Trophoblast cell (in vitro differentiated cells and primary cell): Measurements from ENCODE around the gene SIGLECL1.

Experiments
- DNase-seq, 2 donors: peaks; one replicate each; pipeline ENCODE4 v3.0.0-alpha.2; 2016
- H2AFZ ChIP-seq: 2 replicates; pipeline ENCODE4 v1.6.1; 2013; ENCODE audit warnings: low read length, moderate library complexity, mild to moderate bottlenecking; ENCODE audit not compliant: insufficient read depth, poor library complexity
- H2AK5ac ChIP-seq: 2 replicates; pipeline ENCODE4 v1.6.1; 2013; ENCODE audit warnings: mild to moderate bottlenecking, low read length
- H2BK120ac ChIP-seq: 2 replicates; pipeline ENCODE4 v1.6.1; 2013; ENCODE audit warnings: low read length, mild to moderate bottlenecking, moderate library complexity; ENCODE audit not compliant: insufficient read depth, poor library complexity
- H2BK12ac ChIP-seq: 2 replicates; pipeline ENCODE4 v1.6.1; 2013; ENCODE audit warnings: mild to moderate bottlenecking, low read length, moderate library complexity
- H2BK5ac ChIP-seq: 2 replicates; pipeline ENCODE4 v1.6.1; 2013; ENCODE audit warnings: low read length, low read depth, moderate library complexity, mild to moderate bottlenecking; ENCODE audit not compliant: poor library complexity
- H3K14ac ChIP-seq: 2 replicates; pipeline ENCODE4 v1.6.1; 2013; ENCODE audit warnings: mild to moderate bottlenecking, low read length
- H3K18ac ChIP-seq: 2 replicates; pipeline ENCODE4 v1.6.1; 2013; ENCODE audit warnings: mild to moderate bottlenecking, low read length
- H3K23ac ChIP-seq: 2 replicates; pipeline ENCODE4 v1.6.1; 2013; ENCODE audit warnings: low read length
- H3K27ac ChIP-seq: 2 replicates; pipeline ENCODE4 v1.5.1; 2013; ENCODE audit warnings: low read depth, mild to moderate bottlenecking, inconsistent platforms, low read length, moderate library complexity
- H3K27me3 ChIP-seq: 2 replicates; pipeline ENCODE4 v1.6.1; 2013; ENCODE audit warnings: inconsistent platforms, mild to moderate bottlenecking, low read length, moderate library complexity; ENCODE audit not compliant: insufficient read depth
- H3K36me3 ChIP-seq, 2 experiments: 1 replicate in 1 of 2; 2 replicates in 1 of 2; pipeline ENCODE4 v1.6.1; 2013; ENCODE audit warnings: low read length in 2 of 2, mild to moderate bottlenecking in 2 of 2, moderate library complexity in 1 of 2; ENCODE audit not compliant: insufficient read depth in 2 of 2, control insufficient read depth in 1 of 2
- H3K4ac ChIP-seq: 2 replicates; pipeline ENCODE4 v1.6.1; 2013; ENCODE audit warnings: low read depth, mild to moderate bottlenecking, low read length, moderate library complexity
- H3K4me1 ChIP-seq, 2 experiments: 1 replicate in 1 of 2; 2 replicates in 1 of 2; pipeline ENCODE4 v1.6.1; 2013; ENCODE audit warnings: low read length in 2 of 2, mild to moderate bottlenecking in 2 of 2, moderate library complexity in 1 of 2; ENCODE audit not compliant: insufficient read depth in 2 of 2, control insufficient read depth in 1 of 2
- H3K4me2 ChIP-seq: 2 replicates; pipeline ENCODE4 v1.6.1; 2013; ENCODE audit warnings: inconsistent platforms, mild to moderate bottlenecking, low read length, moderate library complexity
- H3K4me3 ChIP-seq: 2 replicates; pipeline ENCODE4 v1.5.1; 2013; ENCODE audit warnings: mild to moderate bottlenecking, low read depth, low read length, inconsistent platforms
- H3K79me1 ChIP-seq: one replicate; pipeline ENCODE4 v1.6.1; 2013; ENCODE audit warnings: low read length
- H3K79me2 ChIP-seq: 2 replicates; pipeline ENCODE4 v1.6.1; 2013; ENCODE audit warnings: low read length, mild to moderate bottlenecking; ENCODE audit not compliant: control insufficient read depth, insufficient read depth, poor library complexity
- H3K9ac ChIP-seq: 2 replicates; pipeline ENCODE4 v1.6.1; 2013; ENCODE audit warnings: mild to moderate bottlenecking, low read length
- H3K9me3 ChIP-seq: 2 replicates; pipeline ENCODE4 v1.6.1; 2013; ENCODE audit warnings: low read depth, mild to moderate bottlenecking, control low read depth, inconsistent platforms, low read length; ENCODE audit not compliant: insufficient read depth
- H4K12ac ChIP-seq: 2 replicates; pipeline ENCODE4 v1.6.1; 2013; ENCODE audit warnings: low read depth, mild to moderate bottlenecking, low read length, moderate library complexity
- H4K8ac ChIP-seq: 2 replicates; pipeline ENCODE4 v1.6.1; 2013; ENCODE audit warnings: low read depth, mild to moderate bottlenecking, low read length, moderate library complexity
- H4K91ac ChIP-seq: one replicate; pipeline ENCODE4 v1.6.1; 2013; ENCODE audit warnings: low read depth, mild to moderate bottlenecking, low read length, moderate library complexity
- WGBS: extraction: QIAGEN DNeasy Blood & Tissue Kit; methylation state at CpG from one replicate; pipeline ENCODE4 v1.1.7; 2013; ENCODE audit warnings: missing lambda C conversion rate; ENCODE audit not compliant: insufficient read length, insufficient coverage; ENCODE audit errors: extremely low coverage; 5-methylcytosine and 5-hydroxymethylcytosine counted together

Gene SIGLECL1

DNA sequence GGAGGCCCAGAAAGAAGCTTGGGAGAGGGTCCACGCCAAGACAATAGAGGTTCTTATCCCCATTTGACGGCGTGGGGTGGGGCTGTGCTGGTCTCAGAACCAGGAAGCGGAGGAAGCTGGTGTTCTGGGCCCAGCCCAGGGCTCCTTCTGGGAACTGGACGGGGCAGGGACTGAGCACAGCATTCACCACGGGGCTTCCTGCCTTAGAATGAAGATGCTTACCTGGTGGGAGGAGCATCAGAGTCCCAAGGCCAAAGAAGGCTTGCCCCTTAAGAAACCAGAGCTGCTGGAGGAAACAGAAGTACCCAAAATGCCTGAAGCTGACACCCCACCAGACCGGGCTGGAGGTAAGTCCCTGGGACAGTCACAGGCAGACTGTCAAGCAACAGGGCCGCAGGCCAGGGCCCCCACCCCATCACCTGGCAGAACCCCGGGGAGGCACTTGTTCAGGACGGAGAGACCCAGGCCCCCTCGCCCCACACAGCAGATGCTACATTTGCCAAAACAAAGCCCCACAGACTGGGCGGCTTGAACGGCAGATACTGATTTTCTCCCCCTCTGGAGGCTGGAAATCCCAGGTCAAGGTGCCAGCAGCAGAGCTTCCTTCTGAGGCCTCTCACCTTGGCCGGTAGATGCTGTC, 42.8 kb downstream of the SIGLECL1 start:
- Histone ChIP-seq H4K91ac (no peak overlapping the region), H3K9ac (no peak overlapping the region), H4K12ac (no peak overlapping the region), H3K4ac (no peak overlapping the region), H2AFZ (no peak overlapping the region), H3K79me2 (no peaks in the 10 kb centered on the region), H2BK12ac (no peak overlapping the region), H3K9me3 (no peaks in the 10 kb centered on the region), H3K18ac (no peak overlapping the region), H2BK120ac (no peak overlapping the region), H3K27me3 (no peaks in the 10 kb centered on the region), H3K14ac (no peak overlapping the region), H2AK5ac (no peak overlapping the region), H3K36me3 (no peaks in the 10 kb centered on the region), H3K27ac (no peak overlapping the region), H3K4me1 (no peaks in the 10 kb centered on the region), H3K79me1 (no peaks in the 10 kb centered on the region), H3K23ac (no peak overlapping the region), H4K8ac (no peak overlapping the region), H3K4me2 (no peak overlapping the region), H3K4me3 (no peak overlapping the region), H2BK5ac (no peak overlapping the region)
- no peak for DNase-seq
- no CpG with 5 or more reads among the region's 14 CpGs for WGBS

GRCh38 chr19:51294211-51294976, 43.5 kb downstream of the SIGLECL1 start:
- H3K14ac ChIP-seq, result no peak overlapping the region

GRCh38 chr19:51294977-51295375, 44.1 kb downstream of the SIGLECL1 start:
- Histone ChIP-seq H3K27ac (no peak overlapping the region), H3K27me3 (no peaks in the 10 kb centered on the region), H3K4me3 (no peak overlapping the region), H2BK12ac (no peak overlapping the region), H4K8ac (no peak overlapping the region), H3K23ac (no peak overlapping the region), H3K18ac (no peak overlapping the region), H2AFZ (no peak overlapping the region), H3K4ac (no peak overlapping the region), H4K12ac (no peak overlapping the region), H2BK5ac (no peak overlapping the region), H4K91ac (no peak overlapping the region), H3K9me3 (no peaks in the 10 kb centered on the region), H3K79me2 (no peaks in the 10 kb centered on the region), H3K9ac (no peak overlapping the region), H3K79me1 (no peaks in the 10 kb centered on the region), H3K36me3 (no peaks in the 10 kb centered on the region), H3K14ac (no peak overlapping the region), H2BK120ac (no peak overlapping the region), H3K4me1 (no peaks in the 10 kb centered on the region), H2AK5ac (no peak overlapping the region), H3K4me2 (no peak overlapping the region)
- no CpG with 5 or more reads among the region's 12 CpGs for WGBS
- no peak for DNase-seq

More at GRCh38 chr19:51294211-51294976, 43.5 kb downstream of the SIGLECL1 start:
- Histone ChIP-seq H4K8ac (no peak overlapping the region), H3K18ac (no peak overlapping the region), H4K91ac (no peak overlapping the region), H3K4me3 (no peak overlapping the region), H4K12ac (no peak overlapping the region), H3K9ac (no peak overlapping the region), H2BK5ac (no peak overlapping the region), H2BK120ac (no peak overlapping the region), H2AFZ (no peak overlapping the region), H2AK5ac (no peak overlapping the region), H3K4ac (no peak overlapping the region), H3K27me3 (no peaks in the 10 kb centered on the region), H3K9me3 (no peaks in the 10 kb centered on the region), H3K27ac (no peak overlapping the region), H3K79me1 (no peaks in the 10 kb centered on the region), H3K23ac (no peak overlapping the region), H2BK12ac (no peak overlapping the region), H3K4me2 (no peak overlapping the region), H3K4me1 (no peaks in the 10 kb centered on the region), H3K36me3 (no peaks in the 10 kb centered on the region), H3K79me2 (no peaks in the 10 kb centered on the region)
- WGBS, result no CpG with 5 or more reads among the region's 23 CpGs
- no peak for DNase-seq

GRCh38 chr19:51295382-51296126, 44.7 kb downstream of the SIGLECL1 start:
- no peak overlapping the region for H3K4ac ChIP-seq
- DNase-seq, result no peak
- no peak overlapping the region for H3K14ac ChIP-seq
- no peak overlapping the region for H4K8ac ChIP-seq
- H3K79me2 ChIP-seq, result no peaks in the 10 kb centered on the region
- H3K27ac ChIP-seq, result no peak overlapping the region
- H3K23ac ChIP-seq, result no peak overlapping the region
- H2BK12ac ChIP-seq, result no peak overlapping the region
- no peak overlapping the region for H2AK5ac ChIP-seq
- H3K4me1 ChIP-seq, result no peaks in the 10 kb centered on the region
- no peaks in the 10 kb centered on the region for H3K9me3 ChIP-seq
- H2AFZ ChIP-seq, result no peak overlapping the region
- H4K12ac ChIP-seq, result no peak overlapping the region
- no peak overlapping the region for H2BK120ac ChIP-seq
- no peaks in the 10 kb centered on the region for H3K36me3 ChIP-seq
- no peak overlapping the region for H4K91ac ChIP-seq
- no peak overlapping the region for H2BK5ac ChIP-seq
- WGBS, result no CpG with 5 or more reads among the region's 15 CpGs
- H3K9ac ChIP-seq, result no peak overlapping the region
- no peak overlapping the region for H3K4me3 ChIP-seq
- H3K4me2 ChIP-seq, result no peak overlapping the region
- H3K79me1 ChIP-seq, result no peaks in the 10 kb centered on the region
- H3K18ac ChIP-seq, result no peak overlapping the region
- no peaks in the 10 kb centered on the region for H3K27me3 ChIP-seq
